ENCODE results near the gene TRAF7.
"Not testable (repeated sequence)": the region's sequence is repeated elsewhere in the genome, so short reads cannot be mapped to it uniquely, and the experiment has no call there.

- TF ChIP-seq CTCF (IDR thresholded peaks at IDR 0.05; ENCODE audit: low read depth, low read length, poor library complexity, severe bottlenecking); EZH2phosphoT487 (IDR thresholded peaks at IDR 0.05; ENCODE audit: borderline replicate concordance, low read length): not testable (repeated sequence)
These were observed 38.2 kb upstream of the TRAF7 start for GRCh38 chr16:2117341-2117740.
